ENCODE results near the gene ASB15. TPM values are rescaled to one million over a fixed set of nuclear protein-coding genes. Genes with fewer than 3 reads are reported as not detected.

The ASB15 gene
- total RNA-seq, 1 experiment from 2014 or later, result not detected

DNA sequence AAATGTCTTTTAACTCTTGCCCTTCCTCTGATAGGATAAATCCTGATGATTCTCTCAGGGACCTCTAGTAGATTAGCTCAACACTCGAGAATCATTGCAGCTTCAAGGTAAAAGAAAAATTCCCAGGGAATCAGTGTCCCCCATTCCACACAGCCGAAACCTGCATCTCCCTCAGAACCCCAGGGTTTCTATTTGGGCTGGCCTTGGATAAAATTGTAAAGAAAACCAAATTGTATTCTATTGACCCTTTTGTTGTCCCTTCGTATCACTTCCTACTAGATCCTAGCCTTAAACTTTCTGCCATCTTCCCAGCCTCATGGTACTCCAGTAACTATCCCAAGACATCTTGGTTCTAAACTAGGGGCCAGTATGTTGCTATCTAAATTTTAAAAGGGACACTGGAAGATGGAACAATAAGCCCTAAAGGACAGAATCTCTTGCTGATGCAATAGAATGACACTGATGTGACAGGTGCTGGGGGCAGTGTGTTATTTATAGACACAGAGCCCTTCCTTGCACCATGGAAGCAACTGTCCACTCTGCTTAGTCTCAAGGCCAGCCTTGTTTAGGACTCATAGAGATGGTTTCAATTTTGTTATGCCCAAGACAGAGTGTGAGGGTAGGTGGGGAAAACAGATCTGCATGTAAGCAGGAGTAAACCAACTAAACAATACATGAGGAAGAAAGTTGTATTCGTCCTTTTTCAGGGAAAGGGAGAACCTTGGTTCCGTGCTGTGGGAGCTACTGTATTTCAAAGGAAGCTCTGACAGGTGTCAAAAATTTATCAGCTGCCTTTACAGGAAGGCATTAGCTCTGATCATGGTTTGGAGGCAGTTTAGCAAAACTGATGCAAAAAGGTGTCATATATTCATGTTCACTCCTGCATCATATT lies 7.6 kb downstream of the ASB15 start:
- TF ChIP-seq, protein P1, sequence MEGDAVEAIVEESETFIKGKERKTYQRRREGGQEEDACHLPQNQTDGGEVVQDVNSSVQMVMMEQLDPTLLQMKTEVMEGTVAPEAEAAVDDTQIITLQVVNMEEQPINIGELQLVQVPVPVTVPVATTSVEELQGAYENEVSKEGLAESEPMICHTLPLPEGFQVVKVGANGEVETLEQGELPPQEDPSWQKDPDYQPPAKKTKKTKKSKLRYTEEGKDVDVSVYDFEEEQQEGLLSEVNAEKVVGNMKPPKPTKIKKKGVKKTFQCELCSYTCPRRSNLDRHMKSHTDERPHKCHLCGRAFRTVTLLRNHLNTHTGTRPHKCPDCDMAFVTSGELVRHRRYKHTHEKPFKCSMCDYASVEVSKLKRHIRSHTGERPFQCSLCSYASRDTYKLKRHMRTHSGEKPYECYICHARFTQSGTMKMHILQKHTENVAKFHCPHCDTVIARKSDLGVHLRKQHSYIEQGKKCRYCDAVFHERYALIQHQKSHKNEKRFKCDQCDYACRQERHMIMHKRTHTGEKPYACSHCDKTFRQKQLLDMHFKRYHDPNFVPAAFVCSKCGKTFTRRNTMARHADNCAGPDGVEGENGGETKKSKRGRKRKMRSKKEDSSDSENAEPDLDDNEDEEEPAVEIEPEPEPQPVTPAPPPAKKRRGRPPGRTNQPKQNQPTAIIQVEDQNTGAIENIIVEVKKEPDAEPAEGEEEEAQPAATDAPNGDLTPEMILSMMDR (conservative IDR thresholded peaks at IDR 0.05; ENCODE audit: low read depth, low read length), result no peak
- TF ChIP-seq EZH2phosphoT487 (IDR thresholded peaks at IDR 0.05; ENCODE audit: borderline replicate concordance, low read length), result no peak
- no peak for TF ChIP-seq EZH2 (IDR thresholded peaks at IDR 0.05; ENCODE audit: low read length, unreplicated experiment)
- intact Hi-C loops (cut with micrococcal nuclease), result no loop called here
- no peaks in the 10 kb centered on the region for H3K4me1 ChIP-seq (ENCODE audit: insufficient read depth, low read length)
- H3F3A ChIP-seq (ENCODE audit: low read length, unreplicated experiment), result no peaks in the 10 kb centered on the region
- no peak overlapping the region for H3K27ac ChIP-seq (ENCODE audit: low read length)
- no peak overlapping the region for H2AFZ ChIP-seq (ENCODE audit: low read length)
- no peaks in the 10 kb centered on the region for H3K9me3 ChIP-seq (ENCODE audit: low read length)
- no peaks in the 10 kb centered on the region for H3K9me2 ChIP-seq (replicated peaks; ENCODE audit: low read length)
- no TSS peak for BruUV-seq (replicated peaks)
- ATAC-seq (no peak), DNase-seq (no peak)
- ChIA-PET CTCF (no interaction called here), POLR2A (ENCODE audit: unreplicated experiment) (no interaction called here)
- H3K79me2 ChIP-seq (ENCODE audit: low read length), result no peaks in the 10 kb centered on the region
- no peaks in the 10 kb centered on the region for H3K36me3 ChIP-seq (ENCODE audit: low read depth, low read length)
- H3K4me2 ChIP-seq (ENCODE audit: low read length), result no peak overlapping the region
- H3K9ac ChIP-seq (ENCODE audit: low read length), result no peak overlapping the region
- no peaks in the 10 kb centered on the region for H3K27me3 ChIP-seq (ENCODE audit: low read length)
- H3K4me3 ChIP-seq (ENCODE audit: low read length), result no peak overlapping the region
- H4K20me1 ChIP-seq (ENCODE audit: low read length), result no peaks in the 10 kb centered on the region

DNA sequence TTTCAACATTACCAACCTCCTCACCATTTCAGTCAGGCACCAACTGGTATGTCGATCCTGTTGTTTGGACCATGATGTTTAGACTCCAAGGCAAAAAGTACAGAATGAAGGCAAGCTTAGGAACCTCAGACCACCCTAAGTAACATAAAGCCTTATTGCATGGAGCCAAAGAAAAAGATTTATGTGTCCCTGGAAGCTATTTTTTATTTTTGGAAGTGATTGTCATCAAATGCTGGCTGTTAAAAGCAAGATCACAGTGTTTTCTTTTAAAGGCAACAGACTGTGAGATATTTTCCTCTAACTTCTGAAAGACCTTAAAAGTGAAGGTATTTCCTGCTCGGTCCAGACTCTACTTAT lies 8.2 kb downstream of the ASB15 start:
- Histone ChIP-seq H3K4me1 (ENCODE audit: insufficient read depth, low read length) (no peaks in the 10 kb centered on the region), H3K9me2 (replicated peaks; ENCODE audit: low read length) (no peaks in the 10 kb centered on the region), H2AFZ (ENCODE audit: low read length) (no peak overlapping the region), H3K9me3 (ENCODE audit: low read length) (no peaks in the 10 kb centered on the region), H3K79me2 (ENCODE audit: low read length) (no peaks in the 10 kb centered on the region), H3K4me2 (ENCODE audit: low read length) (no peak overlapping the region), H3K36me3 (ENCODE audit: low read depth, low read length) (no peaks in the 10 kb centered on the region), H3K27me3 (ENCODE audit: low read length) (0 out of 2 replicates have a peak, but pooled peaks cover 3% of the 10 kb centered on the region), H3F3A (ENCODE audit: low read length, unreplicated experiment) (no peaks in the 10 kb centered on the region), H4K20me1 (ENCODE audit: low read length) (no peaks in the 10 kb centered on the region), H3K27ac (ENCODE audit: low read length) (no peak overlapping the region), H3K9ac (ENCODE audit: low read length) (no peak overlapping the region), H3K4me3 (ENCODE audit: low read length) (no peak overlapping the region)
- TF ChIP-seq EZH2phosphoT487 (IDR thresholded peaks at IDR 0.05; ENCODE audit: borderline replicate concordance, low read length) (no peak), EZH2 (IDR thresholded peaks at IDR 0.05; ENCODE audit: low read length, unreplicated experiment) (no peak)
- TF ChIP-seq, protein P1 (conservative IDR thresholded peaks at IDR 0.05; ENCODE audit: low read depth, low read length), result no peak
- intact Hi-C loops (cut with micrococcal nuclease), result no loop called here
- ChIA-PET POLR2A (ENCODE audit: unreplicated experiment) (no interaction called here), CTCF (no interaction called here)
- DNase-seq (no peak), ATAC-seq (no peak)
- no TSS peak for BruUV-seq (replicated peaks)

DNA sequence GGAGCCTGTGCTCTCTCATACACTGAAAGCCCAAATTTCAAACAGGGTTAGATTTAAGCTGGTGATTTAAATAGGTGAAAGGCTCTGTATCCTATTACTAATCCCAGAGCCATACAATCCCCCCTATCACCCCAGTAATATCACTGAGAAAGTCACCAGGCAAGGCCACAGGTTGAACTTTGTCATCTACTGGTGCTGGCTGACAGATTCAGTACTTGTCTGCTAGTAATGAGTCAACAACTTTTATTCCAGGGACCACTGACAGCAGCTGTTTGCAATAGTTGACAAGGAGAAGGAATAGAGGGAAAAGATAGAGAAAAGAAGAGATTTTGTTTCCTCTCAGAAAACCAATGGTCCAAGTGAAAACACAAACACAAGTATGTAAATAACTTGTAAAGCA lies 10.4 kb downstream of the ASB15 start:
- Histone ChIP-seq H3K4me2 (ENCODE audit: low read length) (no peak overlapping the region), H4K20me1 (ENCODE audit: low read length) (no peaks in the 10 kb centered on the region), H3K9ac (ENCODE audit: low read length) (no peak overlapping the region), H3K27me3 (ENCODE audit: low read length) (0 out of 2 replicates have a peak, but pooled peaks cover 3% of the 10 kb centered on the region), H3K9me2 (replicated peaks; ENCODE audit: low read length) (no peaks in the 10 kb centered on the region), H3K4me1 (ENCODE audit: insufficient read depth, low read length) (no peaks in the 10 kb centered on the region), H3K79me2 (ENCODE audit: low read length) (no peaks in the 10 kb centered on the region), H3K4me3 (ENCODE audit: low read length) (no peak overlapping the region), H3K27ac (ENCODE audit: low read length) (no peak overlapping the region), H2AFZ (ENCODE audit: low read length) (no peak overlapping the region), H3F3A (ENCODE audit: low read length, unreplicated experiment) (no peaks in the 10 kb centered on the region), H3K9me3 (ENCODE audit: low read length) (no peaks in the 10 kb centered on the region), H3K36me3 (ENCODE audit: low read depth, low read length) (no peaks in the 10 kb centered on the region)
- BruUV-seq (replicated peaks), result no TSS peak
- ChIA-PET CTCF (no interaction called here), POLR2A (ENCODE audit: unreplicated experiment) (no interaction called here)
- TF ChIP-seq EZH2phosphoT487 (IDR thresholded peaks at IDR 0.05; ENCODE audit: borderline replicate concordance, low read length), result no peak
- TF ChIP-seq EZH2 (IDR thresholded peaks at IDR 0.05; ENCODE audit: low read length, unreplicated experiment), result no peak
- TF ChIP-seq, protein P1 (conservative IDR thresholded peaks at IDR 0.05; ENCODE audit: low read depth, low read length), result no peak
- no peak for ATAC-seq
- no peak for DNase-seq
- intact Hi-C loops (cut with micrococcal nuclease), result no loop called here

Data from PC-3 (cell line).